ENCODE measurements around the gene LIPC. TPM values are rescaled to one million over a fixed set of nuclear protein-coding genes. Genes with fewer than 3 reads are reported as not detected.

LIPC gene
- total and polyA plus RNA-seq, 8 donors = 0.11 to 1.0 (median 0.60) TPM

DNA sequence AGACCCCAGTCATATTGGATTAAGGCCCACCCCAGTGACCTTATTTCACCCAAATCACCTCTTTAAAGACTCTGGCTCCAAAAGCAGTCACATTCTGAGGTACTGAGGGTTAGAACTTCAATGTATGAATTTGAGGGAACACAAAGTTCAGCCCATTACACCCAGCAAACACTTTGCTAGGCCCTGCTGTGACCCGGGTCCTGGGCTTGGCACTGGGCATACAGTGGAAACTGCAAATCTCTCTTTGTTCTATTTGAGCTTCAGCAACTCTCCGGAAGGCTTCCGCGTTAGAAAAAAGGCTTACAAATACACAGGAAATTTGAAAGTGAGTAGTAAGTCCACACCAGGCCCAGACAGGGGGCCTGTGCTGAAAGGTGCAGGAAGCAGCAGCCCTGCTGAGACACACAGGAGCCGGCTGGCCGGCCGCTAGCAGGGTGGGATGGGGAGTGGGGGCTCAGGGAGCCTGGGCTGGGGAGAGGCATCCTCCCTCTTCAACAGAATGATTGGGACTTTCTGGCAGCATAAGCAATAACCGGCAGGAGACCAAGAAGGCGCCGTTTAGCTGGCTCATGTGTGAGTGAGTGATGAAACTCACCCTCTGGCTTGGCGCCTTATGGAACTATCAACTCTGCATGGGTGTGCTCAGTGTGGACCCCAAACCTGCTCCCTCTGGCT lies 13.0 kb downstream of the LIPC start:
- ATAC-seq (no peak), DNase-seq (no peak)
- no peaks in the 10 kb centered on the region for H3K36me3 ChIP-seq
- H3K27ac ChIP-seq = no peak overlapping the region
- no peaks in the 10 kb centered on the region for H3K27me3 ChIP-seq
- H3K4me3 ChIP-seq = no peak overlapping the region
- TF ChIP-seq, protein P1, sequence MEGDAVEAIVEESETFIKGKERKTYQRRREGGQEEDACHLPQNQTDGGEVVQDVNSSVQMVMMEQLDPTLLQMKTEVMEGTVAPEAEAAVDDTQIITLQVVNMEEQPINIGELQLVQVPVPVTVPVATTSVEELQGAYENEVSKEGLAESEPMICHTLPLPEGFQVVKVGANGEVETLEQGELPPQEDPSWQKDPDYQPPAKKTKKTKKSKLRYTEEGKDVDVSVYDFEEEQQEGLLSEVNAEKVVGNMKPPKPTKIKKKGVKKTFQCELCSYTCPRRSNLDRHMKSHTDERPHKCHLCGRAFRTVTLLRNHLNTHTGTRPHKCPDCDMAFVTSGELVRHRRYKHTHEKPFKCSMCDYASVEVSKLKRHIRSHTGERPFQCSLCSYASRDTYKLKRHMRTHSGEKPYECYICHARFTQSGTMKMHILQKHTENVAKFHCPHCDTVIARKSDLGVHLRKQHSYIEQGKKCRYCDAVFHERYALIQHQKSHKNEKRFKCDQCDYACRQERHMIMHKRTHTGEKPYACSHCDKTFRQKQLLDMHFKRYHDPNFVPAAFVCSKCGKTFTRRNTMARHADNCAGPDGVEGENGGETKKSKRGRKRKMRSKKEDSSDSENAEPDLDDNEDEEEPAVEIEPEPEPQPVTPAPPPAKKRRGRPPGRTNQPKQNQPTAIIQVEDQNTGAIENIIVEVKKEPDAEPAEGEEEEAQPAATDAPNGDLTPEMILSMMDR (IDR thresholded peaks at IDR 0.05) = no peak
- H3K4me1 ChIP-seq = peaks cover 10 to 41% of the 10 kb centered on the region in 2 donors
- H3K9me3 ChIP-seq = no peaks in the 10 kb centered on the region
- intact Hi-C loops (cut with DNase I) = no loop called here

DNA sequence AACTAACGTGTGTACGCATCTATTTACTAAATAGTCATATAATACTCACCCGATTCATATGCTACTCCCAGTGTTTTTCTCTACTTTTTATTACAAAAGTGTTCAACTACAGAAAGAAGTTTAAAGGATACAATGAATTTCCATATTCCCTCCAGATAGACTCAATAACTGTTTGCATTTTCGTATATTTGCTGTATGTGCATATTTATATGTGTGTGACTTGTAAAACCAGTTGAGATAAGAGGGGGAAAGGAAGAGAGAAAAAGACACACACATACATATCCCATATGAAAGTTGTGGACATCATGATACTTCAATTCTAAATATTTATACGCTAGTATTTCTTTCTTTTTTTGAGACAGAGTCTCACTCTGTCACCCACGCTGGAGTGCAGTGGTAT lies 14.1 kb downstream of the LIPC start:
- TF ChIP-seq, protein P1 (IDR thresholded peaks at IDR 0.05) = no peak
- Histone ChIP-seq H3K4me3 (no peak overlapping the region), H3K9me3 (no peaks in the 10 kb centered on the region), H3K27ac (no peak overlapping the region), H3K36me3 (no peaks in the 10 kb centered on the region), H3K4me1 (peaks cover 0 to 31% of the 10 kb centered on the region in 2 donors), H3K27me3 (no peaks in the 10 kb centered on the region)
- intact Hi-C loops (cut with DNase I) = no loop called here
- DNase-seq (no peak), ATAC-seq (no peak)

DNA sequence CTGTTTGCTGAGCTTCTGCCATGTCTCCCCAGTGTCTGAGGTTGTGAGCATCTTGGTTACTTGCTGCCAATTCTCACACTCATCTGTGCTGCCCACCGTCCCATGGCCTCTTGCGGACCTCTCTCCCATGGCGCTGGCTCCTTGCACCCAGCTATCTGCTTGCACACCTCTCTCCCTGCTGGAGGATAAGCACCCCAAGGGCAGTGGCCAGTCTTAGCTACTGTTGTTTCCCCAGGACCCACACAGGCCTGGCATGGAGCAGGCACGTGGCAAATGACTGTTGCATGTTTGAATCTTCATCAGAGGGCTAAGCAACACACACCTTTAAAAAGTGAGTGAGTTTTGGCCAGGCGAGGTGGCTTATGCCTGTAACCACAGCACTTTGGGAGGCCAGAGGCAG lies 14.7 kb downstream of the LIPC start:
- intact Hi-C loops (cut with DNase I) = no loop called here
- Histone ChIP-seq H3K36me3 (no peaks in the 10 kb centered on the region), H3K4me1 (peaks cover 0 to 24% of the 10 kb centered on the region in 2 donors), H3K4me3 (no peak overlapping the region), H3K27ac (no peak overlapping the region), H3K27me3 (no peaks in the 10 kb centered on the region), H3K9me3 (no peaks in the 10 kb centered on the region)
- ATAC-seq (no peak), DNase-seq (no peak)
- TF ChIP-seq, protein P1 (IDR thresholded peaks at IDR 0.05) = no peak

DNA sequence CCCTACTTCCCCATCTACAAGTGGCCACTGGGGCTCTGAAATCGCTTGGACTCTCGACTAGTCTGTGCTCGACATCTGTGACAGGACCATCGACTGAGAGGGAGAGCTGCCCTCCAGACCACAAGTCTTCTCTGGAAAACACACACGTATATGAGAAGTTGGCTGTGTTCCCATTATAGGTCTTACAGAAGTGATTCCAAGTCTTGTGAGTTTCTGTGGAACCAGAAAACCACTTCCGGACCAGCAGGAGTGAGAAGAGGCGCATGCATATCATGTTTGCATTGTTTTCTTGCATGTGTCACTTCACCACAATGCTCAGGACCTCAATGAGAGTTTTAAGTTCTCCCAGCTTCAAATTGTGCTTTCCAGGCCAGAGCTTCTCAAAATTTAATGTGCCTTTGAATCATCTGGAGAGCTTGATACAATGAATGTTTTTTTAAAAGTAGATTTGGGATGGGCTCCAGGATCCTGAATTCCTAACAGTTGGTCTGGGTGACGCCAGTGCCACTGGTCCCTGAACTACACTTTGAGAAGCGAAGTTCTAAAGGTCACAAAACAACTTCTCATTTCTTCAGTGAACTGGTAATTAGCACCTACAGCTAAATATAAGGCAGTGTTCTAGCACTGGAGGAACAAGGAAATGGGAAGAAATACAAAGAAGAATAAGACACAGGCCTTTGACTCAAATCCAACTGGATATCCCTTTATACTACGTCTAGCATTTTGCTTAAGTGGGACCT lies 15.7 kb downstream of the LIPC start:
- Histone ChIP-seq H3K4me3 (no peak overlapping the region), H3K36me3 (no peaks in the 10 kb centered on the region), H3K27me3 (no peaks in the 10 kb centered on the region), H3K27ac (no peak overlapping the region), H3K4me1 (peaks cover 0 to 15% of the 10 kb centered on the region in 2 donors), H3K9me3 (no peaks in the 10 kb centered on the region)
- no peak for ATAC-seq
- TF ChIP-seq, protein P1 (IDR thresholded peaks at IDR 0.05) = no peak
- intact Hi-C loops (cut with DNase I) = no loop called here
- DNase-seq = no peak

DNA sequence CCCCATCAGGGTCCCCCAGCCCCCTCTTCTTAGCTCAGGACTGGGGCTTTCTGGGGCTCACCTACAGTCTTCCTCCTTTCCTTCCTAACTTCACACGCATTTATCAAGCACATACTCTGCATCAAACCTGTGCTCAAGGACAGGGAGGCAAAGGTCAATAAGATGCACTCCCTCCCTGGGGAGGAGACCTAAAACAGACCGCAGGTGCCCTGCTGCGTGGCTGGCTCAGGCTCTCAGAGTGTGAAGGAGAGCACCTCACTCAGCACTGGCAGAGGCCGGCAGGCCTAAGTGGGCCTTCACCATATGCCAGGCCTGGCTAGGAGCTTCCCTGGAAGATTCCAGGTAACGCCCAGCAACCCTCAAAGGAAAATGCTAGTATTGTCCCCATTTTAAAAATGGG lies 16.5 kb downstream of the LIPC start:
- DNase-seq (no peak), ATAC-seq (no peak)
- Histone ChIP-seq H3K9me3 (no peaks in the 10 kb centered on the region), H3K27me3 (no peaks in the 10 kb centered on the region), H3K4me3 (no peak overlapping the region), H3K4me1 (peaks cover 0 to 11% of the 10 kb centered on the region in 2 donors), H3K27ac (no peak overlapping the region), H3K36me3 (no peaks in the 10 kb centered on the region)
- intact Hi-C loops (cut with DNase I) = no loop called here
- TF ChIP-seq, protein P1 (IDR thresholded peaks at IDR 0.05) = no peak

All from left lung (tissue), 10 donors.